MG63 (cell line): ENCODE measurements around the gene RNF34. TPM values are rescaled to one million over a fixed set of nuclear protein-coding genes. Genes with fewer than 3 reads are reported as not detected.
"Not testable (repeated sequence)": the region's sequence is repeated elsewhere in the genome, so short reads cannot be mapped to it uniquely, and the experiment has no call there.

ENCODE experiments used
- DNase-seq: peaks from one replicate; pipeline ENCODE4 v3.0.0-alpha.2; 2020
- H3K27me3 ChIP-seq: fragments of 250-450 bp; sonication (Bioruptor Pico); 2 replicates; pipeline ENCODE4 v1.5.1; 2020; ENCODE audit warnings: mild to moderate bottlenecking, moderate library complexity
- H3K36me3 ChIP-seq: fragments of 250-450 bp; sonication (Bioruptor Pico); 2 replicates; pipeline ENCODE4 v1.5.1; 2020; ENCODE audit warnings: mild to moderate bottlenecking, moderate library complexity
- H3K4me3 ChIP-seq: fragments of 250-450 bp; sonication (Bioruptor Pico); 2 replicates; pipeline ENCODE4 v1.5.1; 2020; ENCODE audit warnings: mild to moderate bottlenecking, moderate library complexity
- H3K9me3 ChIP-seq: fragments of 250-450 bp; sonication (Bioruptor Pico); 2 replicates; pipeline ENCODE4 v1.5.1; 2020; ENCODE audit warnings: mild to moderate bottlenecking, moderate library complexity
- total RNA-seq: library from RNA; depleted of rRNA; stranded (reverse); fragments of >200 nt; shearing (Covaris generic); gene quantifications from 2 replicates; pipeline ENCODE4 v1.2.3, GENCODE V29; 2014; ENCODE audit warnings: low replicate concordance; rRNA removed

RNF34 gene, protein sequence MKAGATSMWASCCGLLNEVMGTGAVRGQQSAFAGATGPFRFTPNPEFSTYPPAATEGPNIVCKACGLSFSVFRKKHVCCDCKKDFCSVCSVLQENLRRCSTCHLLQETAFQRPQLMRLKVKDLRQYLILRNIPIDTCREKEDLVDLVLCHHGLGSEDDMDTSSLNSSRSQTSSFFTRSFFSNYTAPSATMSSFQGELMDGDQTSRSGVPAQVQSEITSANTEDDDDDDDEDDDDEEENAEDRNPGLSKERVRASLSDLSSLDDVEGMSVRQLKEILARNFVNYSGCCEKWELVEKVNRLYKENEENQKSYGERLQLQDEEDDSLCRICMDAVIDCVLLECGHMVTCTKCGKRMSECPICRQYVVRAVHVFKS
- total RNA-seq = 17.9 and 27.7 TPM in 2 replicates

DNA sequence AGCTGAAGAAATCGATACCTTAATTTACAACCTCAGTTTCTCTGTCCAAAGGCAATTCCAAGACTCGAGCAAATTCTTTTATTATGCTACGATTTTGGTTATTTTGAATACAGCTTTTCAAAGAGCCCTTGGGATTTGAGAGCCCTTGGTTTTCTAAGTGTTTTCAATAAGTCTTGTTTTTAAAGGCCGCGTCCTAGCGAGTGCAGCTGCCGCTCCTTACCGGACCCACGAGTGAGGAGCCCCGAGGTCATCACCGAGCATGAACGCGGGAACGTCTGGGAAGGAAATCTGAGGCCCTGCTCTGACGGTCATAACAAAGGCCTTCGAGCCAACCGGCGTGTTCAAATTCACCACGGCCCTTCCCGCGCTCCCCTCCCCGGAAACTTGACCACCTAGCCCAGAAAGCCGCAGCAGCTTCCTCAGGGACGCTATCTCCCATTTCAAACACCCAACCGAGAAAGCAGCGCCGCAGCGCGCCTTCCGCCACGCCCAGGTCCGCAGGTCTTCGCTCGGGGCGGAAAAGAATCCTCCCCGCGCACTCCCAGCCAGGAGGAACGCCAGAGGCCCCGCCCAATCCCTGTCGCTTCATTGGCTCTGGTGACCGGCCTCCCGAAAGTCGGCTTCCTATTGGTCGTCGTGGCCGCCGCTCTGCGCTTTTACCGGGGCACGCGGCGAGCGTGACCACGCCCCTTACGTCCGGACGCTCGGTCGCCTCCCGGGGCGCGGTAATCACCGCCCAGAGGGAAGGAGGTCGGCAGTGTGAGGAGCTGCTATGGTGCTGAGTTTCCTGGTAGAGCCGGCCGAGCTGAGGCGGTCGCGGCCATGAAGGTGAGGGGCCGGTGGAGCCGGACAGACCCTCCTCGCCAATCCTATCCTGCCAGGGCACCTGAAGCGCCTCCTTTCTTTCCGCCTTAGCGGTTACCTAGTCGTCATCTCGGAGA is at the start of gene RNF34:
Gene RNF34 (plus strand): TSS at position 728 of the 941 bp plus-strand sequence. CDS start 95 bp downstream, at position 823.
- H3K4me3 ChIP-seq = peak within 1 kb of the TSS; percentile 99
- no peaks in the 10 kb centered on the region for H3K9me3 ChIP-seq
- DNase-seq = peak; percentile 99
- H3K27me3 ChIP-seq = no peaks in the 10 kb centered on the region
- peaks cover 19% of the 10 kb centered on the region for H3K36me3 ChIP-seq

DNA sequence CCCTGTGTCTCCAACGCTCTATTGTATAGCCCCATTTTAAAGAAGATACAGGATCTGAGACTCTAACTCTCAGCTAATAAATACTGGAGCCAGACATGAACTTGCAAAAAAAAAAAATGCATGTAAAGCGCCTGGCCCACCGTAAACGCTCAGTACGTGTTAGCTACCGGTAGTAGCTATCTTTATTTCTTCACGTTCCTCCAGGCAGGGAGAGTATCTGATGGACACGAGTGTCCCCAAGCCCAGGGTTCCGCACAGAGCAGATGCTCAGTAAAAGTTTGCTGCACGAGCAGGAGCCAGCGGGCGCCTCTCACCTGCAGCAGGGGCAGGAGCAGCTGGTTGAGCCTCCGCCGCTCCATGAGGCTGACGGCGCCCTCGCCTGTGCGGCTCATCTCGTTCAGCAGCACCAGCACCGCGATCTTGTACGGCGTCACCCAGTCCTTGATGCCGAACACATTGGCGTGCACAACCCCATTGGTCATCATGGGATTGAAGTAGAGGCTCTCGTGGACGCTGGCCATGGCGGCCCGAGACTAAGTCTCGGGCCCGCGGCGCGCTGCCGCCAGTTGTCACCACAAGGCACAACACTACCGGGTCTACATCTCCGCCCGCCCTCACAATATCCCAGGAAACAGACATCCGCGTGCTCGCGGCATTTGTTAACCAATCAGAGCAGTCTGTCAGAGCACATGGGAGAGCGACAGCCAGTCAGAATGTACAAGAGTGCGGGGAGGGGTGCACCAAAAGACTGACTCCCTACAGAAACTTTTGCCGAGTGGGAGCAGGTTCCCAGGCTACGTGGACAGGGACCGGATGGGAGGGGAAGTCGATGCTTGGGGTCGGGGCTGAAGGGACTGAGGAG is 47.9 kb upstream of the RNF34 start, which contains the start of gene ANAPC5:
Gene ANAPC5 (minus strand): TSS at position 592 of the 862 bp plus-strand sequence. CDS start 71 bp downstream, at position 521.
- Histone ChIP-seq H3K4me3 (peak within 1 kb of the TSS; percentile 99), H3K27me3 (no peaks in the 10 kb centered on the region), H3K9me3 (no peaks in the 10 kb centered on the region), H3K36me3 (peaks cover 14% of the 10 kb centered on the region)
- peak; percentile 97 for DNase-seq

DNA sequence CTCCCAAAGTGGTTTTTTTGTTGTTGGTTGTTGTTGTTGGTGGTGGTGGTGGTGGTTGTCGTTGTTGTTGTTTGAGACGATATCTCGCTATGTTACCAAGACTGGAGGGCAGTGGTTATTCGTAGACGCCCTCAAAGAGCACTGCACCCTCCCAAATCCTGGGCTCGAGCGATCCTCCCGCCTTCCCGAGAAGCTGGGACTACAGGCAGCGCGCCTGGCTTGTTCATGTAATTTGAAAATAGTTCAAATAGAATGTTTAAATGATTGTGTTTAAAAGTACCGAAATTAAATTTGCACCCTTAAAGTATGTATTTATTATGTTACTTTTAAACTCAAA is 47.3 kb upstream of the RNF34 start:
- H3K4me3 ChIP-seq = peak overlapping the region; percentile 99
- no peak for DNase-seq

DNA sequence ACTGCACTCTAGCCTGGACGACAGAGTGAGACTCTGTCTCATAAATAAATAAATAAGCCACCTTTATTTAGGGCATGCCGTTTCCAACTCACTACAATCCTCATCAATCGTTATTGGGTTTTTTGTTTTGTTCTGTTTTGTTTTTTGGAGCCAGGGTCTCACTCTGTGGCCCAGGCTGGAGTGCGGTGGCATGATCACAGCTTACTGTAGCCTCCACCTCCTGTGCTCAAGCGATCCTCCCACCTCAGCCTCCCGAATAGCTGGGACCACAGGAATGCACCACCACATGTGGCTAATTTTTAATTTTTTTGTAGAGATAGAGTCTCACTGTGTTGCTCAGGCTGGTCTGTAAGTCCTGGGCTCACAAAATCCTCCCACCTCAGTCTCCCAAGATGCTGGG is 44.1 kb upstream of the RNF34 start:
- Histone ChIP-seq H3K36me3 (peaks cover 5% of the 10 kb centered on the region; the same call in 1 of the 2 replicates), H3K27me3 (no peaks in the 10 kb centered on the region), H3K9me3 (no peaks in the 10 kb centered on the region), H3K4me3 (no peak overlapping the region)
- no peak for DNase-seq

More for the DNA sequence above, 47.3 kb upstream of the RNF34 start:
- Histone ChIP-seq H3K27me3 (no peaks in the 10 kb centered on the region), H3K9me3 (no peaks in the 10 kb centered on the region), H3K36me3 (peaks cover 11% of the 10 kb centered on the region)

DNA sequence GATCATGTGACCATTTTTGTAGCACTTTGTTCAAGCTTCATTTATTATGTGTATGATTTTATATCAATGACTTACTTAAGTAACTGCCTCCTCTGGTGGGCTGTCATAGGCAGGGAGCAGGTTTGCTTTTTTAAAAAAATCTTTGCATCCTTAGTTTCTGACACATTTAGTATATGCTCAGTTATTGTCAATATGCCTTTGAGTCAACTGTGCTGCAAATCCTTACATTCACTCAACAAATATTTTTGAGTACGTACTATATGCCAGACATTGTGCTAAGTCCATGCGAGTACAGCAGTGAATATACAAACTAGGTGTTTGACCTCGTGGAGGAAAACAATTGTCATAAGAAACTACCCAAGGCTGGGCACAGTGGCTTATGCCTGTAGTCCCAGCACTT is 43.3 kb upstream of the RNF34 start:
- 0 out of 2 replicates have a peak, but pooled peaks cover 2% of the 10 kb centered on the region for H3K36me3 ChIP-seq
- no peak for DNase-seq
- no peak overlapping the region for H3K4me3 ChIP-seq
- H3K27me3 ChIP-seq = no peaks in the 10 kb centered on the region
- H3K9me3 ChIP-seq = no peaks in the 10 kb centered on the region

DNA sequence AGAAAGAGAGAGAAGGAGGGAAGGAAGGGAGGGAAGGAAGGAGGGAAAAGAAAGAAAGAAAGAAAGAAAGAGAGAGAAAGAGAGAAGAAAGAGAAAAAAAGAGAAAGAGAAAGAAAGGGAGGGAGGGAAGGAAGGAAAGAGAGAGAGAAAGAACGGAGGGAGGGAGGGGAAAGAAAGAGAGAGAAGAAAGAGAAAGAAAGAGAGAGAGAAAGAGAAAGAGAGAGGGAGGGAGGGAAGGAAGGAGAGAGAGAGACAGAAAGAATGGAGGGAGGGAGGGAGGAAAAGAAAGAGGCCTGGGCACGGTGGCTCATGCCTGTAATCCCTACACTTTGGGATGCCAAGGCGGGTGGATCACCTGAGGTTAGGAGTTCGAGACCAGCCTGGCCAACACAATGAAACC is 42.6 kb upstream of the RNF34 start:
- no peak overlapping the region for H3K4me3 ChIP-seq
- no peak for DNase-seq
- H3K9me3 ChIP-seq = no peaks in the 10 kb centered on the region
- H3K27me3 ChIP-seq = no peaks in the 10 kb centered on the region
- no peaks in the 10 kb centered on the region for H3K36me3 ChIP-seq

DNA sequence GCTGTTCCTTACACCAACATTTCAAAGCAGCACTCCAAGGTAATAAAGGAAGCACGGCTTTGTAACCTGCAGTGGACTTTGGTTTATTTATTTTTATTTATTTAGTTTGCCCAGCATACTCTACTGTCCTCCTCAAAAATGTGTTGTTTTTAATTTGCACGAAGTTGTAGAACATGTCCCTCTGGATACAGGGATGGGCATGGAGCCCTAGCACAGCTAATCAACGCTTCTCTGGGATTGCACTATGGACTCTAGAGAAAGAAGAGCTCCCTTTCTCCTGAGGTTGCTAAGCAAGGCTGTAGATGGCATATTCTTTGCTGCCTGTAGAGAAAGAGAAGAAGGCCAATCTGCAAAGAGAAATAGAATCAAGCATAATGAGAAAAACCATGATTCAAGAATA is 41.8 kb upstream of the RNF34 start:
- no peaks in the 10 kb centered on the region for H3K27me3 ChIP-seq
- H3K36me3 ChIP-seq = no peaks in the 10 kb centered on the region
- no peaks in the 10 kb centered on the region for H3K9me3 ChIP-seq
- no peak for DNase-seq
- H3K4me3 ChIP-seq = no peak overlapping the region

DNA sequence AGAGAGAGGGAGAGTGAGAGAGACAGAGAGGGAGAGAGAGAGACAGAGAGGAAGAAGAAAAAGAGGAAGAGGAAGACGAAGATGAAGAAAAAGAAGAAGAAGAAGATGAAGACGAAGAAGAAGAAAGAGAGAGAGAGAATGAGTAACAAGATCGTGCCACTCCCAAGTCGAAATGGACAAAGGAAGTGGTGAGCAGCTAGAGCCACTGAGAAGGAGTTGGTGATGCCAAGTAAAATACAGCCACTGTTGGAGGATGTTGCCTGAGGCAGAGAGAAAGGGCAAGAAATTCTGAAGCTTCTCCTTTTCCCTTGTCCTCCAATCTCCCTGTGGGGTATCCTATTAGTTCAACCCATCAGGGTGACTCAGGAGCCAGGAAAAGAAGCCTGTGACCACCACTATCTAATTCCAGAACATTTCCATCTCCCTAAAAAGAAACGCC is 35.2 kb upstream of the RNF34 start:
- Histone ChIP-seq H3K27me3 (no peaks in the 10 kb centered on the region), H3K9me3 (no peaks in the 10 kb centered on the region), H3K36me3 (no peaks in the 10 kb centered on the region), H3K4me3 (no peak overlapping the region)
- DNase-seq = peak; percentile 53

DNA sequence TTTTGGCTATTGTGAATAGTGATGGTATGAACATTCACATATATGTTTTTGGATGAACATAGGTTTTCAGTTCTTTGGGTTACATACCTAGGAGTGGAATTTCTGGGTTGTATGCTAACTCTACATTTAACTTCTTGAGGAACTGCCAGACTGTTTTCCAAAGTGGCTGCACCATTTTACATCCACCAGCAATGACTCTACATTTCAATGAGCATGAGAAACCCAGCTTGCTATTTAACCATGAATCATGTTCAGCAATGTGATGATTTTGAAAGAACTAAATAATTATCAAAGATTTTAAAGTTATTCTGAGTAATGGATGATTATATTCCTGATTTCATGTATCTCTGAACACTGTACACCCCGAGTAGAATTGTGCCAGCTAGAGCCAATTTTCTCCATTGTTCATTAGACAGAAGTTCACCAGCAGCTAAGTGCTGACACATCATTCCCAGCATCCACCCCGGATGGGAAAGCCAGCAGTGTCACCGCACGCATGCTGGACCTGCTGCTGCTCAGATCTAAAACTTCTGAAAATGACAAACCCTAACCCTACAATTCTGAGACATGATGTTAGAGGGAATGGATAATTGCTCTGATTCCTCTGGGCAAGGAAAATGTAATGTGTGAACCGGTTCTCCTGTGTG is 34.4 kb upstream of the RNF34 start:
- no peak for DNase-seq
- Histone ChIP-seq H3K27me3 (no peaks in the 10 kb centered on the region), H3K4me3 (no peak overlapping the region), H3K9me3 (no peaks in the 10 kb centered on the region), H3K36me3 (no peaks in the 10 kb centered on the region)

DNA sequence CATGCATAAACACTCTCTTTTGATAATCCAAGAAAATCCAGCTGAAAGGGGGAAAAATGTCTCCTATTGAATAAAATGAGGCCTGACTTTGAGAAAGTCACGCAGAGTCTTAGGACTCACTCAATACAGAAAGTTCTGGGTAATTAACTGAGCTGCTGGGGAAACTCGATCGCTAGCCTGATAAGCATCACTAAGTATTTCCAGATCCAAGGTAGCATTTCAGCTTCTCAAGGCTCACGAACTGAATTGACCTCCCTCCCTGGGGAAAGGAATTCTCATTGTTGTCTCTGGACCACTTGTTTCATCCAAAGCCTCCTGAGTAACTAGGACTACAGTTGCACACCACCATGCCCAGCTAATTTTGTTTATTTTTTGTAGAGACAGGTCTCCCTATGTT is 33.9 kb upstream of the RNF34 start:
- no peaks in the 10 kb centered on the region for H3K27me3 ChIP-seq
- H3K4me3 ChIP-seq = no peak overlapping the region
- no peaks in the 10 kb centered on the region for H3K9me3 ChIP-seq
- DNase-seq = no peak
- H3K36me3 ChIP-seq = no peaks in the 10 kb centered on the region

DNA sequence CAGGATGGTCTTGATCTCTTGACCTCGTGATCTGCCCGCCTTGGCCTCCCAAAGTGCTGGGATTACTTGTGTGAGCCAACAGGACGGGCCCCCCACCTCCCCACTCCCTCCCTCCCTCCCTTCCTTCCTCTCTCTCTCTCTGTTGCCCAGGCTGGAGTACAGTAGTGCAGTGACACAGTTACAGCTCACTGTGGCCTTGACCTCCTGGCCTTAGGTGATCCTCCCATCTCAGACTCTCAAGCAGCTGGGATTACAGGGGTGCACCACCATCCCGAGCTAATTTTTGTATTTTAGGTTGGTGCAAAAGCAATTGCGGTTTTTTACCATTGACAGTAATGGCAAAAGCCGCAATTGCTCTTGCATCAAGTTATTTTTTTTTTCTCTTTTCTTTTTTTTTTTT is 28.5 kb upstream of the RNF34 start:
- DNase-seq = no peak
- Histone ChIP-seq H3K4me3 (no peak overlapping the region), H3K27me3 (no peaks in the 10 kb centered on the region), H3K36me3 (no peaks in the 10 kb centered on the region), H3K9me3 (no peaks in the 10 kb centered on the region)

DNA sequence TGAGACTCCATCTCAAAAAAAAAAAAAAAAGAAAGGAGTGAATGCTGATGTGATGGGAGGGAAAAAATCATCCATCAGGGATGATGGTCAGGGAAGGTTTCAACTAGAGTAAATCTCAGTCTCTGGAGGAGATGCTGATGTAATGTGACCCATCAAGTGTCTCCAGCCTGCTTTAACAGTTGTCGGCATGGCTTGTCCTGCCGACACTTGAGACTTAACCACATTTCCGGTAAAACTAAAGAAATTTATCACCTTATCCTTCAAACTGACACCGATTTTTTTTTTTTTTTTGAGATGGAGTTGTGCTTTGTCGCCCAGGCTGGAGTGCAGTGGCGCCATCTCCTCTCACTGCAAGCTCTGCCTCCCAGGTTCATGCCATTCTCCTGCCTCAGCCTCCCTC is 26.2 kb upstream of the RNF34 start:
- Histone ChIP-seq H3K36me3 (no peaks in the 10 kb centered on the region), H3K4me3 (no peak overlapping the region), H3K9me3 (no peaks in the 10 kb centered on the region), H3K27me3 (no peaks in the 10 kb centered on the region)
- DNase-seq = no peak

DNA sequence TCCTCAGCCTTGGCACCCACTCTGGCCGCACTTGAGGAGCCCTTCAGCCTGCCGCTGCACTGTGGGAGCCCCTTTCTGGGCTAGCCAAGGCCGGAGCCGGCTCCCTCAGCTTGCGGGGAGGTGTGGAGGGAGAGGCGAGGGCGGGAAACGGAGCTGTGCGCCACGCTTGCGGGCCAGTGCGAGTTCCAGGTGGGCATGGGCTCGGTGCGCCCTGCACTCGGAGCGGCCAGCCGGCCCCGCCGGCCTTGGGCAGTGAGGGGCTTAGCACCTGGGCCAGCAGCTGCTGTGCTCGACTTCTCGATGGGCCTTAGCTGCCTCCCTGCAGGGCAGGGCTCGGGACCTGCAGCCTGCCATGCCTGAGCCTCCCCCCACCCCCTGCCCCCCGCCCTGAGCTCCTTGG is 25.6 kb upstream of the RNF34 start:
- H3K4me3 ChIP-seq, DNase-seq, H3K27me3 ChIP-seq, H3K9me3 ChIP-seq, H3K36me3 ChIP-seq: not testable (repeated sequence)

DNA sequence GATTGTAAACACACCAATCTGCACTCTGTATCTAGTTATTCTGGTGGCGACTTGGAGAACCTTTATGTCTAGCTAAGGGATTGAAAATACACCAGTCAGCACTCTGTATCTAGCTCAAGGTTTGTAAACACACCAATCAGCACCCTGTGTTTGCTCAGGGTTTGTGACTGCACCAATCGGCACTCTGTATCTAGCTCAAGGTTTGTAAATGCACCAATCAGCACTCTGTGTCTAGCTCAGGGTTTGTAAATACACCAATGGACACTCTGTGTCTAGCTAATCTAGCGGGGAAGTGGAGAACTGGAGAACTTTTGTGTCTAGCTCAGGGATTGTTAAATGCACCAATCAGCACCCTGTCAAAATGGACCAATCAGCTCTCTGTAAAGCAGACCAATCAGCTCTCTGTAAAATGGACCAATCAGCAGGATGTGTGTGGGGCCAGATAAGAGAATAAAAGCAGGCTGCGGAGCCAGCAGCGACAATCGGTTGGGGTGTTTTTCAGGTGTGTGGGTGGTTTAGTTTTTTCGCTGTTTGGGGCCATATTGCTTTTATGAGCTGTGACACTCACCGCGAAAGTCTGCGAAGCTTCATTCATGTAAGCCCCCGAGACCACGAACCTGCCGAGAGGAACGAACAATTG is 24.9 kb upstream of the RNF34 start:
- not testable (repeated sequence) for H3K9me3 ChIP-seq, H3K36me3 ChIP-seq, H3K4me3 ChIP-seq, H3K27me3 ChIP-seq, DNase-seq

DNA sequence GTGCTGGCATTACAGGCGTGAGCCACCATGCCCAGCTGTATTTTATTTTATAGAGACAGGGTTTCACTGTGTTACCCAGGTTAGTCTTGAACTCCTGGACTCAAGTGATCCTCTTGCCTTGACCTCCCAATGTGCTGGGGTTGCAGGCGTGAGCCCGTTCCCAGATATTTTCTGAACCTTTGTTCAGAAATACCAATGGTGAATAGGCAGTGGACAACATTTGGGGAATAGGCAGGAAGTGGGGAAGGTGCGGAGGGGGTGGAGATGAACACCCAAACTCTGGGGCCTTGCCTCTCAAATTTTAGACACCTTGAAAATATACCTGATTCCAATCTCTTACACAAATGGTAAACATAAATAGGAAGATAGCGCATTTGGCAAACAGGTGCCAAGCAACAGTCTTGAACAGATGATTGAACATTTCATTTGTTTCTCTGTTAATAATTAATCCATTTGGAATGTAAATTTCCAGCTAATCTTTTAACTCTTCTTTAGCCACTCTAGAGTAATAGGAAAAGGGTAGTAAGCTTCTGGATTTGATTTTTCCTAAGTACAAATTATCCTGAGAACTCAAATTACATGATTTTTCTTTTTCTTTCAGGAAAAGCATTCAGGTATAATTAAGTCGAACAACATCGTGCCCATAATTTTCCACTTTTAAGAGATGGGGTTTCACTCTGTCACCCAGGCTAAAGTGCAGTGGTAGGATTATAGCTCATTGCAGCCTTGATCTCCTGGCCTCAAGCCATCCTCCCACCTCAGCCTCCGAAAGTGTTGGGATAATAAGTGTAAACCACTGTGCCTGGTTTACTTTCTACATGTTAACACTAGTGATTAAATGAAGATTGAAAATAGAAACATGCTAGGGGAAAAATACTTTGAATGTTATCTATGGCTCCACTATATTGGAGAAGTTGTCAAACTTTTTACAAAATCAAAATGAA is 22.9 kb upstream of the RNF34 start:
- no peak for DNase-seq
- Histone ChIP-seq H3K9me3 (no peaks in the 10 kb centered on the region), H3K27me3 (no peaks in the 10 kb centered on the region), H3K4me3 (no peak overlapping the region), H3K36me3 (no peaks in the 10 kb centered on the region)
